SH-SY5Y (cell line): ENCODE results near the gene REXO1.

Experiments used
- GATA2 ChIP-seq: IDR thresholded peaks from 2 replicates; pipeline ENCODE4 v1.6.1; 2011; ENCODE audit warnings: mild to moderate bottlenecking, low read depth, low read length
- GATA3 ChIP-seq: IDR thresholded peaks from 2 replicates; pipeline ENCODE4 v1.6.1; 2011; ENCODE audit warnings: low read depth, mild to moderate bottlenecking, low read length, moderate library complexity

- TF ChIP-seq GATA2 (no peak), GATA3 (no peak)
These were observed 41.9 kb downstream of the REXO1 start for GRCh38 chr19:1806184-1807029.
